HepG2 (cell line): ENCODE data around the gene ARMC5.

ENCODE experiments used
- CBX2 ChIP-seq, 2 experiments: fragments of 200-600 bp in 1 of 2; sonication (generic); formaldehyde crosslinking in 1 of 2; IDR thresholded peaks; 2 replicates each; pipeline versions ENCODE4 v1.7.0 to v1.8.1; 2018 to 2022; ENCODE audit warnings: low read depth in 2 of 2, low read length in 1 of 2, mild to moderate bottlenecking in 1 of 2, missing genetic modification reagents in 1 of 2
- CTCF ChIP-seq: sonication (generic); formaldehyde crosslinking; IDR thresholded peaks from 2 replicates; pipeline ENCODE4 v1.5.0; 2020; ENCODE audit warnings: mild to moderate bottlenecking, missing genetic modification reagents, moderate library complexity
- ETV5 ChIP-seq: IDR thresholded peaks from 2 replicates; pipeline ENCODE4 v1.6.1; 2018; ENCODE audit warnings: missing biosample characterization, missing genetic modification reagents, inconsistent platforms, borderline replicate concordance
- EZH2 ChIP-seq: conservative IDR thresholded peaks from 2 replicates; pipeline ENCODE4 v1.6.1; 2012; ENCODE audit warnings: mild to moderate bottlenecking, low read depth, low read length, moderate library complexity
- GATAD2A ChIP-seq: IDR thresholded peaks from 2 replicates; pipeline ENCODE4 v1.6.1; 2016
- MAFK ChIP-seq, 2 experiments: IDR thresholded peaks in 1 of 2; conservative IDR thresholded peaks in 1 of 2; 2 replicates each; pipeline ENCODE4 v1.6.1; 2011; ENCODE audit warnings: improper control_type of control experiment in 2 of 2, low read length in 2 of 2
- NFATC3 ChIP-seq: sonication (generic); formaldehyde crosslinking; IDR thresholded peaks from 2 replicates; pipeline ENCODE4 v1.5.1; 2020; ENCODE audit warnings: mild to moderate bottlenecking, missing genetic modification reagents
- PLSCR1 ChIP-seq: sonication (generic); formaldehyde crosslinking; IDR thresholded peaks from 2 replicates; pipeline ENCODE4 v1.5.0; 2020; ENCODE audit warnings: missing genetic modification reagents, mild to moderate bottlenecking, borderline replicate concordance
- POLR2A ChIP-seq, 2 experiments: IDR thresholded peaks; 2 replicates each; pipeline ENCODE4 v1.6.1; 2011; ENCODE audit warnings: low read depth in 2 of 2, low read length in 2 of 2, mild to moderate bottlenecking in 1 of 2, moderate library complexity in 1 of 2; ENCODE audit not compliant: insufficient read depth in 1 of 2
- SMAD1 ChIP-seq: sonication (generic); formaldehyde crosslinking; IDR thresholded peaks from 2 replicates; pipeline ENCODE4 v1.4.0; 2020; ENCODE audit warnings: missing genetic modification reagents, low read depth, mild to moderate bottlenecking, borderline replicate concordance
- ZNF335 ChIP-seq: sonication (generic); formaldehyde crosslinking; IDR thresholded peaks from 2 replicates; pipeline ENCODE4 v1.4.0; 2020; ENCODE audit warnings: missing genetic modification reagents
- ZNF446 ChIP-seq: sonication (generic); formaldehyde crosslinking; IDR thresholded peaks from 2 replicates; pipeline ENCODE4 v1.5.0; 2020; ENCODE audit warnings: mild to moderate bottlenecking, missing genetic modification reagents
- ZNF607 ChIP-seq: sonication (generic); formaldehyde crosslinking; IDR thresholded peaks from 2 replicates; pipeline ENCODE4 v1.5.1; 2020; ENCODE audit warnings: missing genetic modification reagents, mild to moderate bottlenecking, borderline replicate concordance
- ZSCAN29 ChIP-seq: sonication (generic); formaldehyde crosslinking; conservative IDR thresholded peaks from 2 replicates; pipeline ENCODE4 v1.4.0; 2020; ENCODE audit warnings: mild to moderate bottlenecking, missing genetic modification reagents

GRCh38 chr16:31479751-31480150 is 20.4 kb downstream of the ARMC5 start:
- TF ChIP-seq ZNF446: no peak
- TF ChIP-seq ZNF607 (CRISPR knock-in tag): no peak
- no peak for TF ChIP-seq EZH2
- no peak for TF ChIP-seq SMAD1 (CRISPR knock-in tag)
- TF ChIP-seq NFATC3 (CRISPR knock-in tag): no peak
- TF ChIP-seq ETV5 (CRISPR knock-in tag): no peak
- TF ChIP-seq GATAD2A (CRISPR knock-in tag): no peak
- no peak for TF ChIP-seq ZNF335 (CRISPR knock-in tag)
- TF ChIP-seq CTCF: no peak
- no peak for TF ChIP-seq PLSCR1 (CRISPR knock-in tag)
- no peak for TF ChIP-seq ZSCAN29
- TF ChIP-seq POLR2A (IDR thresholded peaks at IDR 0.05; ENCODE audit: insufficient read depth in 1 of 2, low read depth in 2 of 2, low read length in 2 of 2): no peak
- TF ChIP-seq CBX2 (IDR thresholded peaks at IDR 0.05; ENCODE audit: low read depth, low read length): no peak
- no peak for TF ChIP-seq CBX2 (CRISPR knock-in tag; IDR thresholded peaks at IDR 0.05; ENCODE audit: low read depth)
- TF ChIP-seq MAFK (conservative IDR thresholded peaks at IDR 0.05 in 1 of 2, IDR thresholded peaks at IDR 0.05 in 1 of 2; ENCODE audit: low read length in 2 of 2): no peak
